ENCODE data around the gene PRR30. TPM values are rescaled to one million over a fixed set of nuclear protein-coding genes. Genes with fewer than 3 reads are reported as not detected.

The PRR30 gene
- total RNA-seq (ENCODE audit: unreplicated experiment) = not detected
- long read RNA-seq = 0 reads

DNA sequence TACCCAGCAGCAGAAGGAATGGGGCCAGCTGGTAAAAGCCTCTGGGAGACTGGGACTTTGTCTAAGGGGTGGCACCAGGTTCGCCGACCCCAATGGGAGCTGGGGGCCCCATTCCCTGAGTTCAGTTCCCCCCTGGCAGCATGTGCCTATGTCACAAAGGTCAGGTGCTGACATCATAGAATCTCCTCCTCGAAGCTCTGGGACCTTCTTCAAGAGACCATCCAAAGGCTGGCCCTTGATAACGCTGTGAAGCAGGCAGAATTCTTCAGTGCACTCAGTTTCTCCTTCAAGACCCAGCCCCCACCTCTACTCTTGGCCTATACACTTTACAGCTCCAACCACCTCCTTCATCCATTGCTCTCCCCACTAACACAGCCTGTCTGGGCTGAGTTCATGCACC is at the start of gene PRR30:
Gene PRR30, minus strand, starts transcription at position 101 of the 400 bp plus-strand sequence. CDS start 1,081 bp downstream, outside the sequence.
- Mint-ChIP-seq H3K36me3 (ENCODE audit: low read depth, unreplicated experiment) (no peaks in the 10 kb centered on the region), H3K27me3 (ENCODE audit: unreplicated experiment) (peaks cover 6% of the 10 kb centered on the region), H3K9me3 (ENCODE audit: unreplicated experiment) (no peaks in the 10 kb centered on the region), H3K4me3 (ENCODE audit: unreplicated experiment) (no peak within 1 kb of the TSS), H3K27ac (ENCODE audit: unreplicated experiment) (no peak within 1 kb of the TSS), H3K4me1 (ENCODE audit: unreplicated experiment) (no peaks in the 10 kb centered on the region)
- TF ChIP-seq CTCF (IDR thresholded peaks at IDR 0.05; ENCODE audit: unreplicated experiment) = no peak
- no peak for DNase-seq (ENCODE audit: low spot score)

DNA sequence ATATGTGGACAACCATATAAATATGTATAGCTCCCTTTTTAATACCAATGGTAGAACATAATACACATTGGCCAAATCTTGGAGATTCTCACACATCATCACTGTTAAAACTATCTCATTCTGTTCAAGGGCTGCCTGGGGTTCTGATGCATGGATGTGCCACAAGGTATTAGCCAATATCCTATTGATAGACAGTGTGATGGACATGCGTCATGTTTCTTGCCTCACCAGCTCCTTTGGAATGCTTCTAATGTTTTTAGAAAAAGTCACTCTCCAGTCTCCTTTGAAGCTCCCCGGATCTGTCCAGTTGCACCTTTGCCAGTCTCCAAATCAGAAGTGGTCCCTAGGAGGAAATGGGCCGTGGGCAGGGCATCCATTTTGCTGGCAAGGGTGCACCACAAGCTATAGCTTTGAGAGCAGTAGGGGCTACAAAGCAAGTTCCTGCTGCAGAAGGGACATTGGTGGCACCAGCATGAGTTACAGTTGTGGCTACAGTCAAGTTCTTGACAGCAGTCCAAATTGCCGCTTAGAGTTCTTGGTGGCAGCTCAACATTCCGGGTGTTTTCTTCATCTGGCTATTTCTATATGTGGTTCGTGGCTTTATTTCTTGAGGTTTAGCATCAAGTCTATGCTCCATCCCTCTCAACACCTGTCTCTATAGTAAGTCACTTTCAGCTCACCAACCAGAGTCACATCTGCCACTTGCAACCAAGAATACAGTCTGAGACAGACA is 47.6 kb upstream of the PRR30 start:
- DNase-seq (ENCODE audit: low spot score) = no peak
- Mint-ChIP-seq H3K9me3 (ENCODE audit: unreplicated experiment) (no peaks in the 10 kb centered on the region), H3K27ac (ENCODE audit: unreplicated experiment) (no peak overlapping the region), H3K4me1 (ENCODE audit: unreplicated experiment) (no peaks in the 10 kb centered on the region), H3K27me3 (ENCODE audit: unreplicated experiment) (no peaks in the 10 kb centered on the region), H3K36me3 (ENCODE audit: low read depth, unreplicated experiment) (no peaks in the 10 kb centered on the region), H3K4me3 (ENCODE audit: unreplicated experiment) (no peak overlapping the region)
- no peak for TF ChIP-seq CTCF (IDR thresholded peaks at IDR 0.05; ENCODE audit: unreplicated experiment)

DNA sequence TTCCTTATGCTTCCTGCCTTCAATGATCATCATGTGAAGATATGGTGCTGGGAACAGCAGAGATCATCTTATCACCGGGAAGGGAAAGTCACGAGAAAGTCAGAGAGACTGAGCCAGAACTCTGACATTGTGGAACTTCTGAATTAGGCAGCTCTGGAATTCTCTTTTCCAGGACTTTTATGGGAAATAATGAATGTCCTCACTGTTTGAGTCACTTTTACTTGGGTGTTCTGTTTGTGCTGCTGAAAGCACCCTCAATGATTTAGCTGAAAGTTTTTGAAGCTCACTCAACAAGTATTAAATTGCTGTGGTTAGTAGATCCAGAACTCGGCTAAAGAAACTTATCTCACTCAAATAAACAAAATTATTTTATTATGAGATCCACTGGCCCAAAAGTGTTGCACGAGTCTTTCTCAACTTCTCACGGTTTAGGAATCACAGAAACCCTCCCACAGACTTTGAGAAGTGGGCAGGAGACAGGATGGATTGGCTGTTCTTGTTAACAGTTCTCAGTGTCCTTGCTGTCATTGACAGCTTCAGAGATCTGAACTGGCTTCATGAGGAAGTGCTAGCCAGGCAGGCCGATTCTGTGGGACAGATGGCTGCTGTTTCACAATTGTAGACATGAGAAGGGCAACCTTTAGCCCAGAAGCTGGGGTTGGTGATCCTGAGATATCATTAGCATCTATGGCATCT is 46.3 kb upstream of the PRR30 start:
- no peak for TF ChIP-seq CTCF (IDR thresholded peaks at IDR 0.05; ENCODE audit: unreplicated experiment)
- H3K36me3 Mint-ChIP-seq (ENCODE audit: low read depth, unreplicated experiment) = no peaks in the 10 kb centered on the region
- H3K9me3 Mint-ChIP-seq (ENCODE audit: unreplicated experiment) = no peaks in the 10 kb centered on the region
- DNase-seq (ENCODE audit: low spot score) = no peak
- H3K27ac Mint-ChIP-seq (ENCODE audit: unreplicated experiment) = no peak overlapping the region
- no peaks in the 10 kb centered on the region for H3K4me1 Mint-ChIP-seq (ENCODE audit: unreplicated experiment)
- H3K27me3 Mint-ChIP-seq (ENCODE audit: unreplicated experiment) = no peaks in the 10 kb centered on the region
- no peak overlapping the region for H3K4me3 Mint-ChIP-seq (ENCODE audit: unreplicated experiment)

GRCh38 chr2:27184115-27184514 is 44.9 kb upstream of the PRR30 start:
- TF ChIP-seq CTCF (IDR thresholded peaks at IDR 0.05; ENCODE audit: unreplicated experiment) = no peak
- Mint-ChIP-seq H3K4me3 (ENCODE audit: unreplicated experiment) (no peak overlapping the region), H3K27me3 (ENCODE audit: unreplicated experiment) (peaks cover 1% of the 10 kb centered on the region), H3K36me3 (ENCODE audit: low read depth, unreplicated experiment) (no peaks in the 10 kb centered on the region), H3K27ac (ENCODE audit: unreplicated experiment) (no peak overlapping the region), H3K4me1 (ENCODE audit: unreplicated experiment) (no peaks in the 10 kb centered on the region), H3K9me3 (ENCODE audit: unreplicated experiment) (no peaks in the 10 kb centered on the region)
- no peak for DNase-seq (ENCODE audit: low spot score)

- H3K9me3 Mint-ChIP-seq (ENCODE audit: unreplicated experiment) = no peaks in the 10 kb centered on the region
- TF ChIP-seq CTCF (IDR thresholded peaks at IDR 0.05; ENCODE audit: unreplicated experiment) = no peak
Measured at GRCh38 chr2:27182346-27182745, 43.1 kb upstream of the PRR30 start.

More at GRCh38 chr2:27182346-27182745, 43.1 kb upstream of the PRR30 start:
- Mint-ChIP-seq H3K4me3 (ENCODE audit: unreplicated experiment) (no peak overlapping the region), H3K4me1 (ENCODE audit: unreplicated experiment) (no peaks in the 10 kb centered on the region), H3K27me3 (ENCODE audit: unreplicated experiment) (peaks cover 1% of the 10 kb centered on the region), H3K27ac (ENCODE audit: unreplicated experiment) (no peak overlapping the region), H3K36me3 (ENCODE audit: low read depth, unreplicated experiment) (no peaks in the 10 kb centered on the region)
- no peak for DNase-seq (ENCODE audit: low spot score)

Data from endothelial cell (in vitro differentiated cells).